ENCODE measurements around the gene ZNF121.

GRCh38 chr19:9597027-9597426 is 12.7 kb upstream of the ZNF121 start:
- no peak for TF ChIP-seq CTCF (IDR thresholded peaks at IDR 0.05; ENCODE audit: low read depth, low read length, poor library complexity, severe bottlenecking)
- no peak for TF ChIP-seq EZH2phosphoT487 (IDR thresholded peaks at IDR 0.05; ENCODE audit: borderline replicate concordance, low read length)
